Measurements from ENCODE around the gene FMO1. TPM values are rescaled to one million over a fixed set of nuclear protein-coding genes. Genes with fewer than 3 reads are reported as not detected.
"Not testable (repeated sequence)": the region's sequence is repeated elsewhere in the genome, so short reads cannot be mapped to it uniquely, and the experiment has no call there.

FMO1 gene
- total and polyA plus RNA-seq, 7 donors, result 0.03 to 0.30 (median 0.24) TPM; not detected in 3

GRCh38 chr1:171231326-171231725, 17.0 kb upstream of the FMO1 start:
- H3K27ac ChIP-seq, result no peak overlapping the region
- H3K4me1 ChIP-seq, result no peaks in the 10 kb centered on the region
- H3K27me3 ChIP-seq (ENCODE audit: insufficient read depth in 3 of 3, low read length in 2 of 3), result no peaks in the 10 kb centered on the region
- no peaks in the 10 kb centered on the region for H3K36me3 ChIP-seq (ENCODE audit: insufficient read depth in 1 of 2, low read depth in 1 of 2)
- TF ChIP-seq CTCF (IDR thresholded peaks at IDR 0.05), result no peak
- intact Hi-C loops (cut with DNase I), result no loop called here
- ATAC-seq, result no peak
- H3K9me3 ChIP-seq, result no peaks in the 10 kb centered on the region
- DNase-seq, result no peak
- H3K4me3 ChIP-seq, result no peak overlapping the region

GRCh38 chr1:171233183-171233582, 15.1 kb upstream of the FMO1 start:
- H3K4me3 ChIP-seq, result no peak overlapping the region
- H3K27me3 ChIP-seq (ENCODE audit: insufficient read depth in 3 of 3, low read length in 2 of 3), result no peaks in the 10 kb centered on the region
- no peak for ATAC-seq
- H3K9me3 ChIP-seq, result no peaks in the 10 kb centered on the region
- intact Hi-C loops (cut with DNase I), result no loop called here
- WGBS, 3 donors, result 97 to 98% (median 97%) methylated on average over 1 of the region's 1 CpG
- TF ChIP-seq CTCF (IDR thresholded peaks at IDR 0.05), result no peak
- no peak for DNase-seq
- H3K4me1 ChIP-seq, result no peaks in the 10 kb centered on the region
- no peak overlapping the region for H3K27ac ChIP-seq
- no peaks in the 10 kb centered on the region for H3K36me3 ChIP-seq (ENCODE audit: insufficient read depth in 1 of 2, low read depth in 1 of 2)

- DNase-seq; ATAC-seq; H3K36me3 ChIP-seq (ENCODE audit: insufficient read depth in 1 of 2, low read depth in 1 of 2); H3K4me1 ChIP-seq; intact Hi-C loops (cut with DNase I); H3K27me3 ChIP-seq (ENCODE audit: insufficient read depth in 3 of 3, low read length in 2 of 3); H3K4me3 ChIP-seq; H3K9me3 ChIP-seq; H3K27ac ChIP-seq: not testable (repeated sequence)
- 96 to 98% (median 97%) methylated on average over 4 of the region's 4 CpGs for WGBS, 3 donors
Observed at GRCh38 chr1:171236231-171236630, 12.1 kb upstream of the FMO1 start.

- Histone ChIP-seq H3K9me3 (no peaks in the 10 kb centered on the region), H3K4me3 (no peak overlapping the region), H3K27me3 (ENCODE audit: insufficient read depth in 3 of 3, low read length in 2 of 3) (no peaks in the 10 kb centered on the region), H3K4me1 (no peaks in the 10 kb centered on the region), H3K27ac (no peak overlapping the region), H3K36me3 (ENCODE audit: insufficient read depth in 1 of 2, low read depth in 1 of 2) (no peaks in the 10 kb centered on the region)
- TF ChIP-seq CTCF (IDR thresholded peaks at IDR 0.05), result no peak
- no peak for DNase-seq
- ATAC-seq, result no peak
- intact Hi-C loops (cut with DNase I), result no loop called here
- WGBS, 3 donors, result 84 to 88% (median 85%) methylated on average over 4 of the region's 4 CpGs
Observed at GRCh38 chr1:171243878-171244277, 4.4 kb upstream of the FMO1 start.

GRCh38 chr1:171245458-171246064, 2.7 kb upstream of the FMO1 start:
- no peaks in the 10 kb centered on the region for H3K9me3 ChIP-seq
- peak in 2 of 4 donors; percentile 30 to 49 for ATAC-seq
- H3K36me3 ChIP-seq (ENCODE audit: insufficient read depth in 1 of 2, low read depth in 1 of 2), result no peaks in the 10 kb centered on the region
- H3K4me3 ChIP-seq, result no peak overlapping the region
- no peaks in the 10 kb centered on the region for H3K27me3 ChIP-seq (ENCODE audit: insufficient read depth in 3 of 3, low read length in 2 of 3)
- intact Hi-C loops (cut with DNase I), result loop anchor here (1.0 to 5.0 kb wide), 2 partner anchors 67 to 68 kb away; partner anchors contain the start of gene FMO4 (in 1 of the 2)
- no peak for DNase-seq
- peak; percentile 51 for TF ChIP-seq CTCF (IDR thresholded peaks at IDR 0.05)
- 42 to 44% (median 42%) methylated on average over 6 of the region's 6 CpGs for WGBS, 3 donors
- no peaks in the 10 kb centered on the region for H3K4me1 ChIP-seq
- no peak overlapping the region for H3K27ac ChIP-seq
